Muscle layer of colon (tissue), 2 donors: ENCODE data around the gene C2orf42.
"Not testable (repeated sequence)": the region's sequence is repeated elsewhere in the genome, so short reads cannot be mapped to it uniquely, and the experiment has no call there.

Experiments used
- H3K27ac ChIP-seq: one replicate; pipeline ENCODE4 v1.7.0; 2013; ENCODE audit warnings: low read depth, mild to moderate bottlenecking, low read length, moderate library complexity
- H3K27me3 ChIP-seq, 2 donors: one replicate each; pipeline ENCODE4 v1.7.0; 2013; ENCODE audit warnings: low read length in 2 of 2, mild to moderate bottlenecking in 2 of 2; ENCODE audit not compliant: insufficient read depth in 2 of 2, control insufficient read depth in 1 of 2
- H3K36me3 ChIP-seq: one replicate; pipeline ENCODE4 v1.7.0; 2013; ENCODE audit warnings: mild to moderate bottlenecking, low read length; ENCODE audit not compliant: insufficient read depth
- H3K4me1 ChIP-seq: one replicate; pipeline ENCODE4 v1.7.0; 2013; ENCODE audit warnings: mild to moderate bottlenecking, low read length; ENCODE audit not compliant: insufficient read depth
- H3K4me3 ChIP-seq, 2 donors: one replicate each; pipeline ENCODE4 v1.7.0; 2013; ENCODE audit warnings: low read length in 2 of 2, low read depth in 1 of 2, mild to moderate bottlenecking in 1 of 2, moderate library complexity in 1 of 2
- H3K9ac ChIP-seq: one replicate; pipeline ENCODE4 v1.7.0; 2013; ENCODE audit warnings: low read length
- H3K9me3 ChIP-seq: one replicate; pipeline ENCODE4 v1.7.0; 2013; ENCODE audit warnings: mild to moderate bottlenecking, low read length
- donor health status: abdominal sarcoma.
- donor health status: Adenocarcinoma of cecum.

Gene C2orf42

DNA sequence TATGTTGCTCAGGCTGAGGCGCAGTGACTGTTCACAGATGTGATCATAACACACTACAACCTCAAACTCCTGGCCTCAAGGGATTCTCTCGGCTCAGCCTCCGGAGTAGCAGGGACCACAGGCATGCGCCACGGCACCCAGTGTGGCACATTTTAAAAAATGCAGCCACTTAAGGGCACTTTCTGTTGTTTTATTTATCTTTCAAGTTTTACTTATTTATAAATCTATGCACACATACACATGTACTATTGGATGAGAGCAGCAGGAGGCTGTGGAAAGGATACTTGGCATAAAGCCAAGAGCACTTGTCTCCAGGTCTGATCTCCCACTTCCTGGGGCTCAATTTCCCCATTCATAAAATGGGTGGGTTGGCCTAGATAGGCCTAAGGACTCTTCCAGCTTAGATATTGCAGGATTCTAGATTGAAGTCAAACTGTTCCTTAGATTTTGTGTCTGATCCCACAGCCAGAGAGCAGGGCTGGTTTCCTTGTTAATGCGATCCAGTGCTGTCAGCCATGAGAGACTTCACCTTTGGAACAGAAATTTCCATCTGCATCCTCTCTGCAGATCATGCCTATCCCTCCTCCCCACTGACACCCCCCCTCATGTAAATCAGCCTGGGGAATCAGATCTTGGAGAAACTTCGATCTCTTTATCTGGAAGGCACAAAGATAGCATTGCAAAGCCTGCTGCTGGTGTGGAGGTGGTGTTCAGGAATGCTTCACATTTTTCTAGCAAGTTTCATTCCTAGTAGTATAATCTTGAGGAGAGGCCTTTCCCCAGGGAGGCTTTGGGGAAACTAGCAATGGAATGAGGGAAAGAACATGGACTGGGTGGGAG lies 78.8 kb downstream of the C2orf42 start:
- no peak overlapping the region for H3K9ac ChIP-seq
- no peaks in the 10 kb centered on the region for H3K9me3 ChIP-seq
- H3K36me3 ChIP-seq: no peaks in the 10 kb centered on the region
- no peak overlapping the region for H3K4me3 ChIP-seq
- peaks cover 5% of the 10 kb centered on the region for H3K4me1 ChIP-seq
- no peaks in the 10 kb centered on the region for H3K27me3 ChIP-seq
- H3K27ac ChIP-seq: no peak overlapping the region

DNA sequence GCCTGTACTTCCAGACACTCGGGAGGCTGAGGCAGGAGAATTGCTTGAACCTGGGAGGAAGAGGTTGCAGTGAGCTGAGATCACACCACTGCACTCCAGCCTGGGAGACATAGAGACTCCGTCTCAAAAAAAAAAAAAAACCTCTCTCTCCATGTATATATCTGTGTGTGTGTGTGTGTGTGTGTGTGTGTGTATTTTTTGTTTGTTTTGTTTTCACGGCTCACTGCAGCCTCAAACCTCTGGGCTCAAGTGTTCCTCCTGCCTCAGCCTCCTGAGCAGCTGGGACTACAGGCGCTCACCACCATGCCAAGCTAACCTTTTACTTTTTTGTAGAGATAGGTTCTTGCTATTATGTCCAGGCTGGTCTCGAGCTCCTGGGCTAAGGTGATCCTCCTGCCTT lies 80.4 kb downstream of the C2orf42 start:
- H3K4me3 ChIP-seq, H3K9ac ChIP-seq, H3K36me3 ChIP-seq, H3K27me3 ChIP-seq, H3K27ac ChIP-seq, H3K4me1 ChIP-seq, H3K9me3 ChIP-seq: not testable (repeated sequence)

GRCh38 chr2:70106138-70106537 lies 84.7 kb downstream of the C2orf42 start:
- not testable (repeated sequence) for H3K4me3 ChIP-seq, H3K4me1 ChIP-seq, H3K9ac ChIP-seq, H3K9me3 ChIP-seq, H3K27me3 ChIP-seq, H3K36me3 ChIP-seq, H3K27ac ChIP-seq

DNA sequence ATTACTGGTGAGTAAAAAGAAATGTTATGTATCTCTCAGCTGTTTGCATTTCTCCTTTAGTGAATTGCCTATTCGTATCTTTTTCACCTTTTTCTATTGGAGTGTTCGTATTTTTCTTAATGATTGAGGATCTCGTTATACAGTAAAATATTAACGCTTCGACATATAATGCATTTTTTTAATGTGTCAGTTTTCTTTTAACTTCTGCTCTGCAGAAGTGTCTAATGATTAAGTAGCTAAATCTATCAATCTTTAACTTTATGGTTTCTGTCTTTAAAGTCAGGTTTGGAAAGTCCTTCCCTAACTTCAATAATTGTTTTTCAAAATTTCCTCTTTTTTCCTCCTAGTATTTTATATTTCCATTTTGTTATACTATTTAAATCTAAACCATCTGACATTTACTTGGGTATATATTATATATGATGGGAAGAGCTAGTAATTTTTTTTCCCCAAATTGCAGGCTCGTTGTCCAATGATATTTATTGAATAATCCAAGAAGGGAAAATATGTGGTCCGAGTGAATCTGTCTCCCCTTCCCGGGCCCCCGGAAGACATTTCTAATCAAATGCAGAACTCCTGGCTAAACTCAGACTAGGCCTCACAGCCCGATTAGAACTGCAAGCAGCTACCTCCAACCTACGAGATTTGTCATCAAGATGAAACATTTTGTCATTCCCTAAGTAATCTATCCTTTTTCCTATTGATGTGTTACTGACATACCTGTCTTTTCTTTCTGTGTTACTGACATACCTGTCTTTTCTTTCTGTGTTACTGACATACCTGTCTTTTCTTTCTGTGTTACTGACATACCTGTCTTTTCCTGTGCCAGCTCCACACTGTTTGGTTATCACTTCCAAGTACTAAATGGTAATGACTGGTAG lies 86.3 kb downstream of the C2orf42 start:
- no peak overlapping the region for H3K27ac ChIP-seq
- H3K9me3 ChIP-seq: no peaks in the 10 kb centered on the region
- peaks cover 5% of the 10 kb centered on the region for H3K4me1 ChIP-seq
- no peaks in the 10 kb centered on the region for H3K27me3 ChIP-seq
- H3K9ac ChIP-seq: no peak overlapping the region
- H3K4me3 ChIP-seq: no peak overlapping the region
- no peaks in the 10 kb centered on the region for H3K36me3 ChIP-seq

DNA sequence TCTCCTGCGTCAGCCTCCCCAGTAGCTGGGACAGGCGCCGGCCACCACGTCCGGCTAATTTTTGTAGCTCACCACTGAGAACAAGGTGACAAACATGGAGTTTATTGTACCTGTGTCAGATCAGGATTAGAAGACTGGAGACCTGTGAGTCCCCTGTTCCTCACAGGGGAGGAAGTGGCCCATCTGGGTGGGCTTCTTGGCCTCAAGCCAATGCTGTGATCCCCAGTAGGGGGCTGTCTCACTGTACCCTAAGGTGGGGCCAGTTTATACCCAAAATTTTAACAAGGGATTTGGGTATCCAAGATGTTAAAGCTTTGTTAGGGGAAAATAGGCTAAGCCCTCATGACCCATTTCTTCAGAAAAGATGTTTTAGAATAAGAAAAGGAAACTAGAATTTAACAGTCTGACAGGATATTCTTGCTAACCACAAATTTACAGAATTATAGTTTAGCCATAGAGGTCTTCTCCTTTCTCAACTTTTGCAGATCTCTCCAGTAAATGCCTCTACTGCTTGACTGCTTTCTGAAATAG lies 87.2 kb downstream of the C2orf42 start:
- no peaks in the 10 kb centered on the region for H3K9me3 ChIP-seq
- no peak overlapping the region for H3K4me3 ChIP-seq
- no peak overlapping the region for H3K9ac ChIP-seq
- no peaks in the 10 kb centered on the region for H3K27me3 ChIP-seq
- no peak overlapping the region for H3K27ac ChIP-seq
- no peaks in the 10 kb centered on the region for H3K36me3 ChIP-seq
- H3K4me1 ChIP-seq: peaks cover 2% of the 10 kb centered on the region

DNA sequence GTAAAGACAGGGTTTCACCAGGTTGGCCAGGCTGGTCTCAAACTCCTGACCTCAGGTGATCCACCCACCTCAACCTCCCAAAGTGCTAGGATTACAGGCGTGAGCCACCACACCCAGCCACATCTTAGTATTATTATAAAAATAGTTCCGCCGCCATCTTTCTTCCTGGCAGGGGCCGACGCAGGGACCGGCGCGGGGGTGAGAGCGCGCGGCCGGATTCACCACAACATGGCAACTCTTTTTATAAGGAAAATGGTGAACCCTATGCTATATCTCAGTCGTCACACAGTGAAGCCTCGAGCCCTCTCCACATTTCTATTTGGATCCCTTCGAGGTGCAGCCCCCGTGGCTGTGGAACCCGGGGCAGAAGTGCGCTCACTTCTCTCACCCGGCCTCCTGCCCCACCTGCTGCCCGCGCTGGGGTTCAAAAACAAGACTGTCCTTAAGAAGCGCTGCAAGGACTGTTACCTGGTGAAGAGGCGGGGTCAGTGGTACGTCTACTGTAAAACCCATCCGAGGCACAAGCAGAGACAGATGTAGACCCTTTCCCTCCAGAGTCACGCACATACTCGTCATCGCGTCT lies 88.4 kb downstream of the C2orf42 start:
- H3K36me3 ChIP-seq, H3K27ac ChIP-seq, H3K4me1 ChIP-seq, H3K9me3 ChIP-seq, H3K27me3 ChIP-seq, H3K4me3 ChIP-seq, H3K9ac ChIP-seq: not testable (repeated sequence)

GRCh38 chr2:70101686-70102085 lies 89.1 kb downstream of the C2orf42 start:
- not testable (repeated sequence) for H3K9ac ChIP-seq

GRCh38 chr2:70101174-70101573 lies 89.6 kb downstream of the C2orf42 start:
- Histone ChIP-seq H3K4me1 (no peaks in the 10 kb centered on the region), H3K27ac (no peak overlapping the region), H3K4me3 (no peak overlapping the region)

More at GRCh38 chr2:70101686-70102085, 89.1 kb downstream of the C2orf42 start:
- not testable (repeated sequence) for H3K4me1 ChIP-seq, H3K27me3 ChIP-seq, H3K9me3 ChIP-seq, H3K4me3 ChIP-seq, H3K36me3 ChIP-seq, H3K27ac ChIP-seq

More at GRCh38 chr2:70101174-70101573, 89.6 kb downstream of the C2orf42 start:
- Histone ChIP-seq H3K9ac (no peak overlapping the region), H3K9me3 (no peaks in the 10 kb centered on the region), H3K27me3 (no peaks in the 10 kb centered on the region), H3K36me3 (no peaks in the 10 kb centered on the region)
